A549 (cell line): Measurements from ENCODE around the gene FBXL13.

Source experiments
- CTCF ChIP-seq: fragments of >200 bp; sonication (Bioruptor Twin); formaldehyde crosslinking; IDR thresholded peaks from 3 replicates; pipeline ENCODE4 v1.5.1; 2016
- EHMT2 ChIP-seq: fragments of 200-600 bp; sonication (generic); IDR thresholded peaks from 2 replicates; pipeline ENCODE4 v1.6.1; 2016; ENCODE audit warnings: antibody characterized with exemption, low read depth, mild to moderate bottlenecking, moderate library complexity
- EP300 ChIP-seq, 2 experiments: fragments of >200 bp; sonication (Bioruptor Twin); formaldehyde crosslinking; IDR thresholded peaks; 2 replicates in 1 of 2; 3 replicates in 1 of 2; pipeline ENCODE4 v1.6.1; 2016 to 2017

DNA sequence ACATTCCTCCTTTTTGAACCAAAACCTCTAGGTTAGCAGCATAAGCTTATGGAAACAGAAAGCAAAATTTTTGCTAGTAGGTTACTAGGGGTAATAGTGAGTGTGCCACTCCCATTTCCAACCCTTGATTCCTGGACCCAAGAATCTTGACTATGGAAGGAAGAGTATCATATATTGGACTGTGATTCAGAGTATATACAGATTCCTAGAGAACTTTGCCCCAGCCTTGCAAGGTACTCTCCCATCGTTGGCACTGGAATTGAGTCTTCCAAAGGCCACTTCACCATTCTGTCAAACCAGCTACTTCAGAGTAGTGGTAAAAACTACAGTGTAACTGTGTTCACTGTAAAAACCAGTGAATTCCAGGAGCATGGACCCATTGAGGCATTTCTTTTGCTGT, 92.4 kb downstream of the FBXL13 start:
- TF ChIP-seq CTCF: no peak
- no peak for TF ChIP-seq EP300 (IDR thresholded peaks at IDR 0.05)
- no peak for TF ChIP-seq EHMT2
